ENCODE results near the gene DSG2.

GRCh38 chr18:31590570-31590969 lies 92.6 kb downstream of the DSG2 start:
- TF ChIP-seq, protein P1, sequence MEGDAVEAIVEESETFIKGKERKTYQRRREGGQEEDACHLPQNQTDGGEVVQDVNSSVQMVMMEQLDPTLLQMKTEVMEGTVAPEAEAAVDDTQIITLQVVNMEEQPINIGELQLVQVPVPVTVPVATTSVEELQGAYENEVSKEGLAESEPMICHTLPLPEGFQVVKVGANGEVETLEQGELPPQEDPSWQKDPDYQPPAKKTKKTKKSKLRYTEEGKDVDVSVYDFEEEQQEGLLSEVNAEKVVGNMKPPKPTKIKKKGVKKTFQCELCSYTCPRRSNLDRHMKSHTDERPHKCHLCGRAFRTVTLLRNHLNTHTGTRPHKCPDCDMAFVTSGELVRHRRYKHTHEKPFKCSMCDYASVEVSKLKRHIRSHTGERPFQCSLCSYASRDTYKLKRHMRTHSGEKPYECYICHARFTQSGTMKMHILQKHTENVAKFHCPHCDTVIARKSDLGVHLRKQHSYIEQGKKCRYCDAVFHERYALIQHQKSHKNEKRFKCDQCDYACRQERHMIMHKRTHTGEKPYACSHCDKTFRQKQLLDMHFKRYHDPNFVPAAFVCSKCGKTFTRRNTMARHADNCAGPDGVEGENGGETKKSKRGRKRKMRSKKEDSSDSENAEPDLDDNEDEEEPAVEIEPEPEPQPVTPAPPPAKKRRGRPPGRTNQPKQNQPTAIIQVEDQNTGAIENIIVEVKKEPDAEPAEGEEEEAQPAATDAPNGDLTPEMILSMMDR (IDR thresholded peaks at IDR 0.05), result no peak
- TF ChIP-seq POLR2A (IDR thresholded peaks at IDR 0.05), result no peak
